Thyroid gland (tissue), 4 donors: ENCODE data around the gene C10orf67. TPM values are rescaled to one million over a fixed set of nuclear protein-coding genes. Genes with fewer than 3 reads are reported as not detected.

Source experiments
- DNase-seq, 2 donors: peaks; one replicate each; pipeline ENCODE4 v3.0.0-alpha.2; 2019
- H3K27ac ChIP-seq, 3 donors: fragments of 200-600 bp; sonication (generic); 1 replicate in 2 of 3; 2 replicates in 1 of 3; pipeline ENCODE4 v1.5.1; 2016 to 2019; ENCODE audit warnings: mild to moderate bottlenecking in 1 of 3, moderate library complexity in 1 of 3
- H3K27me3 ChIP-seq: fragments of 200-600 bp; sonication (generic); one replicate; pipeline ENCODE4 v1.5.1; 2019
- H3K36me3 ChIP-seq, 2 donors: fragments of 200-600 bp; sonication (generic); one replicate each; pipeline ENCODE4 v1.5.1; 2016 to 2019
- H3K4me1 ChIP-seq, 2 donors: fragments of 200-600 bp; sonication (generic); one replicate each; pipeline ENCODE4 v1.5.1; 2017 to 2019
- H3K4me3 ChIP-seq, 3 donors: fragments of 200-600 bp; sonication (generic); replicated peaks in 1 of 3; 1 replicate in 2 of 3; 2 replicates in 1 of 3; pipeline ENCODE4 v1.5.1; 2016; ENCODE audit warnings: mild to moderate bottlenecking in 1 of 3
- H3K9me3 ChIP-seq: fragments of 200-600 bp; sonication (generic); one replicate; pipeline ENCODE4 v1.5.1; 2017
- CTCF ChIP-seq, 6 experiments: fragments of 200-600 bp in 3 of 6; fragments of 450-650 bp in 3 of 6; sonication (generic) in 3 of 6; IDR thresholded peaks; one replicate each; pipeline ENCODE4 v1.5.1; 2016 to 2019; ENCODE audit warnings: antibody characterized with exemption in 6 of 6, mild to moderate bottlenecking in 2 of 6, inconsistent platforms in 1 of 6, moderate library complexity in 1 of 6
- POLR2A ChIP-seq, 2 donors: fragments of 450-650 bp; IDR thresholded peaks; one replicate each; pipeline ENCODE4 v1.6.1; 2017; ENCODE audit warnings: antibody characterized with exemption in 2 of 2, mild to moderate bottlenecking in 2 of 2, moderate library complexity in 1 of 2
- WGBS, 2 donors: methylation state at CpG; one replicate each; pipeline ENCODE4 v1.1.5; 2017; 5-methylcytosine and 5-hydroxymethylcytosine counted together
- intact Hi-C: fragments of 100-400 bp; cut with DNase I; formaldehyde crosslinking; loops from one replicate; pipeline ENCODE4 v1.15.1; 2023
- total RNA-seq, 4 donors: library from RNA; depleted of rRNA; stranded (reverse); fragments of >200 nt; gene quantifications; one replicate each; pipeline ENCODE4 v1.2.3, GENCODE V29; 2016

C10orf67 gene
- total RNA-seq, 4 donors from 2014 or later = 0.13 to 0.98 (median 0.54) TPM; not detected in 1

GRCh38 chr10:23326544-23327307 lies 17.9 kb downstream of the C10orf67 start:
- intact Hi-C loops = no loop called here
- no peak overlapping the region for H3K4me3 ChIP-seq
- H3K4me1 ChIP-seq = no peaks in the 10 kb centered on the region
- H3K36me3 ChIP-seq = no peaks in the 10 kb centered on the region
- 94 to 95% methylated on average over 5 of the region's 5 CpGs for WGBS, 2 donors
- no peak for DNase-seq
- H3K27me3 ChIP-seq = no peaks in the 10 kb centered on the region
- no peak overlapping the region for H3K27ac ChIP-seq
- no peaks in the 10 kb centered on the region for H3K9me3 ChIP-seq
- TF ChIP-seq CTCF (IDR thresholded peaks at IDR 0.05) = no peak
- TF ChIP-seq POLR2A (IDR thresholded peaks at IDR 0.05) = no peak

- H3K27me3 ChIP-seq = no peaks in the 10 kb centered on the region
- no peak overlapping the region for H3K27ac ChIP-seq
- DNase-seq = no peak
- 88 to 90% methylated on average over 1 of the region's 1 CpG for WGBS, 2 donors
- H3K4me1 ChIP-seq = no peaks in the 10 kb centered on the region
- no peaks in the 10 kb centered on the region for H3K9me3 ChIP-seq
- H3K36me3 ChIP-seq = no peaks in the 10 kb centered on the region
- TF ChIP-seq POLR2A (IDR thresholded peaks at IDR 0.05) = no peak
- no peak overlapping the region for H3K4me3 ChIP-seq
- intact Hi-C loops = no loop called here
Observed at GRCh38 chr10:23325132-23325531, 19.5 kb downstream of the C10orf67 start.

- Histone ChIP-seq H3K9me3 (no peaks in the 10 kb centered on the region), H3K27ac (no peak overlapping the region), H3K4me3 (no peak overlapping the region), H3K27me3 (no peaks in the 10 kb centered on the region), H3K4me1 (no peaks in the 10 kb centered on the region), H3K36me3 (no peaks in the 10 kb centered on the region)
- no peak for DNase-seq
- WGBS, 2 donors = 97 to 100% methylated on average over 1 of the region's 1 CpG
- TF ChIP-seq CTCF (IDR thresholded peaks at IDR 0.05) (no peak), POLR2A (IDR thresholded peaks at IDR 0.05) (no peak)
- intact Hi-C loops = no loop called here
Observed at GRCh38 chr10:23324351-23324750, 20.2 kb downstream of the C10orf67 start.

- Histone ChIP-seq H3K9me3 (no peaks in the 10 kb centered on the region), H3K27me3 (no peaks in the 10 kb centered on the region), H3K27ac (no peak overlapping the region), H3K36me3 (no peaks in the 10 kb centered on the region), H3K4me1 (no peaks in the 10 kb centered on the region), H3K4me3 (no peak overlapping the region)
- no peak for DNase-seq
- no peak for TF ChIP-seq CTCF (IDR thresholded peaks at IDR 0.05)
- TF ChIP-seq POLR2A (IDR thresholded peaks at IDR 0.05) = no peak
- intact Hi-C loops = no loop called here
- 87 to 97% methylated on average over 1 of the region's 1 CpG for WGBS, 2 donors
Observed at GRCh38 chr10:23322082-23322481, 22.5 kb downstream of the C10orf67 start.

- Histone ChIP-seq H3K27ac (no peak overlapping the region), H3K9me3 (no peaks in the 10 kb centered on the region), H3K27me3 (no peaks in the 10 kb centered on the region), H3K36me3 (no peaks in the 10 kb centered on the region), H3K4me3 (no peak overlapping the region), H3K4me1 (no peaks in the 10 kb centered on the region)
- no peak for TF ChIP-seq CTCF (IDR thresholded peaks at IDR 0.05)
- no peak for TF ChIP-seq POLR2A (IDR thresholded peaks at IDR 0.05)
- intact Hi-C loops = loop anchor here (5.0 to 10.0 kb wide), 2 partner anchors 202 to 385 kb away; no protein-coding TSS in a partner anchor
- WGBS, 2 donors = 76 to 86% methylated on average over 4 of the region's 4 CpGs
- no peak for DNase-seq
Observed at GRCh38 chr10:23319835-23320234, 24.8 kb downstream of the C10orf67 start.
